ENCODE measurements around the gene MBD5.
A peak's percentile ranks its signal among the peaks of the same experiment; 100 is the strongest.

Gene MBD5

GRCh38 chr2:148207111-148207510 is 186.2 kb downstream of the MBD5 start:
- in situ Hi-C loops (cut with HindIII; ENCODE audit: low pct_ligation_motif_present, low sequenced_read_pairs): no loop called here
- TF ChIP-seq CTCF (IDR thresholded peaks at IDR 0.05; ENCODE audit: low read depth, low read length, missing control alignments): no peak
- Histone ChIP-seq H3K27ac (no peak overlapping the region), H3K36me3 (replicated peaks) (no peaks in the 10 kb centered on the region), H3K4me3 (ENCODE audit: low read depth, low read length) (no peak overlapping the region), H3K27me3 (replicated peaks) (no peaks in the 10 kb centered on the region)
- no peak for DNase-seq

GRCh38 chr2:148209603-148210002 is 188.7 kb downstream of the MBD5 start:
- H3K36me3 ChIP-seq (replicated peaks): no peaks in the 10 kb centered on the region
- in situ Hi-C loops (cut with HindIII; ENCODE audit: low pct_ligation_motif_present, low sequenced_read_pairs): no loop called here
- DNase-seq: peak; percentile 2
- no peak overlapping the region for H3K27ac ChIP-seq
- no peak for TF ChIP-seq CTCF (IDR thresholded peaks at IDR 0.05; ENCODE audit: low read depth, low read length, missing control alignments)
- H3K27me3 ChIP-seq (replicated peaks): no peaks in the 10 kb centered on the region
- no peak overlapping the region for H3K4me3 ChIP-seq (ENCODE audit: low read depth, low read length)

- TF ChIP-seq CTCF (IDR thresholded peaks at IDR 0.05; ENCODE audit: low read depth, low read length, missing control alignments): no peak
- Histone ChIP-seq H3K4me3 (ENCODE audit: low read depth, low read length) (no peak overlapping the region), H3K36me3 (replicated peaks) (no peaks in the 10 kb centered on the region), H3K27ac (no peak overlapping the region), H3K27me3 (replicated peaks) (no peaks in the 10 kb centered on the region)
- no peak for DNase-seq
- in situ Hi-C loops (cut with HindIII; ENCODE audit: low pct_ligation_motif_present, low sequenced_read_pairs): no loop called here
Observed at GRCh38 chr2:148218326-148219075, 197.6 kb downstream of the MBD5 start.

GRCh38 chr2:148221166-148221565 is 200.3 kb downstream of the MBD5 start:
- Histone ChIP-seq H3K4me3 (ENCODE audit: low read depth, low read length) (no peak overlapping the region), H3K36me3 (replicated peaks) (no peaks in the 10 kb centered on the region), H3K27me3 (replicated peaks) (no peaks in the 10 kb centered on the region), H3K27ac (no peak overlapping the region)
- no peak for TF ChIP-seq CTCF (IDR thresholded peaks at IDR 0.05; ENCODE audit: low read depth, low read length, missing control alignments)
- in situ Hi-C loops (cut with HindIII; ENCODE audit: low pct_ligation_motif_present, low sequenced_read_pairs): no loop called here
- DNase-seq: no peak

GRCh38 chr2:148221926-148222325 is 201.0 kb downstream of the MBD5 start:
- Histone ChIP-seq H3K36me3 (replicated peaks) (no peaks in the 10 kb centered on the region), H3K27ac (no peak overlapping the region), H3K4me3 (ENCODE audit: low read depth, low read length) (no peak overlapping the region), H3K27me3 (replicated peaks) (no peaks in the 10 kb centered on the region)
- no peak for TF ChIP-seq CTCF (IDR thresholded peaks at IDR 0.05; ENCODE audit: low read depth, low read length, missing control alignments)
- in situ Hi-C loops (cut with HindIII; ENCODE audit: low pct_ligation_motif_present, low sequenced_read_pairs): no loop called here
- DNase-seq: no peak

- Histone ChIP-seq H3K27ac (no peak overlapping the region), H3K27me3 (replicated peaks) (no peaks in the 10 kb centered on the region), H3K36me3 (replicated peaks) (peaks cover 6% of the 10 kb centered on the region), H3K4me3 (ENCODE audit: low read depth, low read length) (no peak overlapping the region)
- no peak for DNase-seq
- in situ Hi-C loops (cut with HindIII; ENCODE audit: low pct_ligation_motif_present, low sequenced_read_pairs): no loop called here
- no peak for TF ChIP-seq CTCF (IDR thresholded peaks at IDR 0.05; ENCODE audit: low read depth, low read length, missing control alignments)
Observed at GRCh38 chr2:148231858-148232257, 211.0 kb downstream of the MBD5 start.
